Measurements from ENCODE around the gene GADD45G.
A peak's percentile ranks its signal among the peaks of the same experiment; 100 is the strongest.

The GADD45G gene

DNA sequence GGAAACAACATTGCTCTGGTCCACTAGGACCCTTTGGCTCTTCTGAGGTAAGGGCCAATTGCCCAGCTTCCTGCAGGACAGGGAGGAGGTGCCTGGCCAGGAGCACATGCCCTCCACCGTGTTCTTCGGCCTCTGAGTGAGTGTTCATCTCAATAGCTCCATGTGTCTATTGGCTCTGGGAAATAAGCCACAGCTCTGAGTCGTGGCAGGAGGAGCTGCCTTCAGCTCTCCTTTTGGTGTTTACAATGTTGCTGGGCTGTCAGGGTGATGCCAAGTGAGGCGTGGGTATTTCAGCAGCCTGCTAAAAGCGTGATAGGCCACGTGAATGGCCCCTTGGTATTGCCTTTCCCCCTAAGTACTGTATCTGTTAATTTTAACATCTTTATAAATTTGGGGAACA is 26.6 kb downstream of the GADD45G start:
- no peaks in the 10 kb centered on the region for H3K9me3 Mint-ChIP-seq
- no peaks in the 10 kb centered on the region for H3K4me1 Mint-ChIP-seq
- no peaks in the 10 kb centered on the region for H3K27me3 Mint-ChIP-seq
- no peak overlapping the region for H3K27ac Mint-ChIP-seq
- H3K4me3 Mint-ChIP-seq = no peak overlapping the region
- no peaks in the 10 kb centered on the region for H3K36me3 Mint-ChIP-seq

DNA sequence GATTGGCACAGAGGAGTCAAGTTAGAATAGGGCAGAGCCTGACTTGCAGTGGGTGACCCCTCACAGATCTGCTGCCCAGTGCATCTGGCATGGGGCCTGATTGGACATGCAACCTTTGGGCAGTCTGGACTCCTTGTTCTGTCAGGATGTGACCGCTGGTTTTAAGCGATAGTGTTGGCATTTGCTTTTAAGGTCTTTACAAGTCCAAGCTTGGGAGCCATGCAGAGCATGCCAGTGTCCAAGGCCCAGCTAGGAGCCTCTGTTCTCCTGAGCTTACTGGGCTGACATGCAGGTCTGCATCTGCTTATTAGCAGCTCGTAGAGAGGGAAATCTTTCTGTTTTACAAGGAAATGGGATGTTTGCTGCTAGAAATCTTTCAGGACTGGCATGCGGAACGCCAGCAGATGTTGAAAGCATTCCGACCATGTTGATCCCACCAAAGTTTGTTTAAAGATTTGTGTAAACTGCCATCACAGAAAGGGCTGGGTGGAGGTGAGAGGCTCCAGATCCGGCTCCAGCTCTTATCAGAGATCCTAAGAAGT is 27.5 kb downstream of the GADD45G start:
- no peaks in the 10 kb centered on the region for H3K9me3 Mint-ChIP-seq
- H3K4me3 Mint-ChIP-seq = no peak overlapping the region
- H3K4me1 Mint-ChIP-seq = no peaks in the 10 kb centered on the region
- no peaks in the 10 kb centered on the region for H3K27me3 Mint-ChIP-seq
- H3K36me3 Mint-ChIP-seq = no peaks in the 10 kb centered on the region
- H3K27ac Mint-ChIP-seq = no peak overlapping the region

DNA sequence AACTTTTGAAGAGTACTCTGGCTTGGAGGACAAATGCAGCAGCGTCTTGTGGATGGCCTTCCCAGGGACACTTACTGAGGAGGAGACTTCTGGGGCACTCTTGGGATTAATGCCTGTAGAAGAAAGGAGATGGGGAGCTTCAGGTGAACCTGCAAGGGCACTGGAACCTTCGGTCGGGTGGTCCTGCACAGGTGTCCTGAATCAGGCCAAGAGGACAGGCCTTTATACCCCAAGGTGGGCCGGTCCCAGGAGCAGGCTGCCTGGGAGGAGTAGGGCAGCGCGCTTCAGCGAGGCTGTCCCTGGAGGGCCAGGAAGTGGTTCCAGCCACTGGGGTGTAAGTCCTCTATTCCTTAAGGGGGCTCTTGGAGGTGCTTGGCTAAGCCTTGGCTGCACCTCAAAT is 27.9 kb downstream of the GADD45G start:
- no peaks in the 10 kb centered on the region for H3K36me3 Mint-ChIP-seq
- no peak overlapping the region for H3K4me3 Mint-ChIP-seq

DNA sequence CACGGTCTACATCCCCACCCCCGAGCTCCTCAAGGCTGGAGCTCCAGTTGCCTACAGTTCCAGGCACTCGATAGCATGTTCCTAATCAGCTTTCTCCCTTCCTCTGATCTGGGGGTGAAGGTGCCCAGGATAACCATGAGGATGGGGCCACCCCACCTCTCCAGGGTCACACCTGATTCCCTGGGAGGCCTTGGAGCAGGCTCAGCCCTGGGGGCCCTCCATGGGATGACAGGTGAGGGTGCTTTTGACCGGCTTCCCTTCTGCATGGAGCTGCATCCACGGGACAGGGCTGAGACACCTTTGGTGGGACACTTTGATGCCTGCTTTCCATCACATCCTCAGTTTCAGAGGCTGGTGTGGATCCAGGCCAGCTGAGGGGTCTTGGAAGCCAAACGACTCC is 28.6 kb downstream of the GADD45G start:
- H3K4me3 Mint-ChIP-seq = no peak overlapping the region
- no peaks in the 10 kb centered on the region for H3K27me3 Mint-ChIP-seq
- H3K4me1 Mint-ChIP-seq = no peaks in the 10 kb centered on the region
- H3K27ac Mint-ChIP-seq = no peak overlapping the region
- H3K36me3 Mint-ChIP-seq = no peaks in the 10 kb centered on the region
- no peaks in the 10 kb centered on the region for H3K9me3 Mint-ChIP-seq

More for the DNA sequence above, 27.9 kb downstream of the GADD45G start:
- Mint-ChIP-seq H3K9me3 (no peaks in the 10 kb centered on the region), H3K4me1 (no peaks in the 10 kb centered on the region), H3K27ac (no peak overlapping the region), H3K27me3 (no peaks in the 10 kb centered on the region)

DNA sequence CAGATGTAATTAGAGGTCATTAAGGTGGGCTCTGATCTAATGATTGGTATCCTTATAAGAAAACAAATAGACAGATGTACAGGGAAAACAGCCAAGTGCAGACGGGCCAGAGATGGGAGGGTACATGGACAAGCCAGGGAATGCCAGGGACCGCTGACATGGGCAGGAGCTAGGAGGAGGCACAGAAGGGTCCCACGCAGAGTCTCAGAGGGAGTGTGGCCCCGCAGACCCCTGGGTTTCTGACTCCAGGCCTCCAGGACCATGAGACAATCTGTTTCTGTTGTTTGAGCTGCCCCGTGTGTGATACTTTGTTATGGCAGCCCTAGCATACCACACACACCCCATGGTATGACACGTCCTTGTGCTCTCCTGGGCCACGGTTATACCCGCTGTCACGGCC is 29.1 kb downstream of the GADD45G start:
- no peaks in the 10 kb centered on the region for H3K9me3 Mint-ChIP-seq
- no peak overlapping the region for H3K27ac Mint-ChIP-seq
- no peaks in the 10 kb centered on the region for H3K36me3 Mint-ChIP-seq
- no peaks in the 10 kb centered on the region for H3K4me1 Mint-ChIP-seq
- H3K4me3 Mint-ChIP-seq = no peak overlapping the region
- no peaks in the 10 kb centered on the region for H3K27me3 Mint-ChIP-seq

DNA sequence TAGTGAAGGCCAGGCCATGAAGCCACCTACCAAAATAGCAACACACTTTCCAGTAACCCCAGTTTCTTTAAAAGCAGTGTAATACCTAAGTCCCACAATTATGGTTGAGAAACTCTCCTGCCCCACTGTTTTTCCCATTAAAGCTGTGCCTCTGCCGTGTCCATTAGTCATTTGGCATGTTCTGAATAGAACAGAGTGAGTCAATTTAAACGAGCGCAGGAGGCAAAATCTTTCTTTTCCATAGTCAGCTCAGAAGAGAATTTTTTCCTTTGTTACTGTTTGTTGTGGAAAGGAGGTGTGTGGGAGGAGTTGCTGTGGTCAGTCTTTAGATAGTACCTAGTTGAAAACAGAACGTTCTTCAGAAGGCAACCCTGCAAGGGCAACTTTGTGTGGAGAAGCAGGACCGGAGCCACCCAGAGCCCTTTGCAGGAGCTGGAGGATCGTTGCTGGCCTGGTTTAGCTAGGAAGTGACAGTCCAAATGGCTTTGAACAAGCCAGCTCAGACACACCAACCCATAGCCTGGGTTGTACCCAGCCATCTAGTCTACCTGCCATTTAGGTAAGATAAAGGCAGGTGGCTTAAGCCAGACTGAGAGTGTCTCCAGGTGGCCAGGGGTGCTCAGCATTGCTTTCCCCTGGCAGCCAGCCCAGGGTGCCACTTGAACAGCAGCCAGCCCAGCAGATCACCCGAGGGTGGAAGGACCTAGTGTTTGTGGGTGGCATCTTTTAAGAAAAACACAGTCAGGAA is 30.4 kb downstream of the GADD45G start:
- H3K36me3 Mint-ChIP-seq = no peaks in the 10 kb centered on the region
- H3K4me3 Mint-ChIP-seq = no peak overlapping the region
- H3K9me3 Mint-ChIP-seq = no peaks in the 10 kb centered on the region
- H3K27ac Mint-ChIP-seq = no peak overlapping the region
- no peaks in the 10 kb centered on the region for H3K27me3 Mint-ChIP-seq
- H3K4me1 Mint-ChIP-seq = no peaks in the 10 kb centered on the region

DNA sequence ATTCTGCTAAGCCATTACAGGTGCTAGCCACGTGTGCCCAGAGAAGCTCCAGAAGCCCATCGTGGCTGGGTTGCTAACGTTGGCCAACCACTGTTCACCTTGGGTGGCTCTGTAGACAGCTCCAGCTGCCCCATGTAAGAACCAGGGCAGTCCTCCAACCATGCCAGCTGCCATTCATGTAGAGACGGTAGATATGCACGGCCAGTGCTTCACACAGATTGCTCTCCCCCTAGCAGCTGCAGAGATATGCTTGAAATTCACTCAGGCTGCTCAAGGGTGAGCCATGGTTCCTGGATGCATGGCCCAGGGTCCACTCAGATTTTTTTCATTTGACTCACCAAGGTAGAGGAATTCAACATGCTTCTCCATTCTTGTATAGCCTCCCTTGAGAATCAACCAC is 31.0 kb downstream of the GADD45G start:
- H3K36me3 Mint-ChIP-seq = no peaks in the 10 kb centered on the region
- H3K27me3 Mint-ChIP-seq = no peaks in the 10 kb centered on the region
- no peak overlapping the region for H3K27ac Mint-ChIP-seq

DNA sequence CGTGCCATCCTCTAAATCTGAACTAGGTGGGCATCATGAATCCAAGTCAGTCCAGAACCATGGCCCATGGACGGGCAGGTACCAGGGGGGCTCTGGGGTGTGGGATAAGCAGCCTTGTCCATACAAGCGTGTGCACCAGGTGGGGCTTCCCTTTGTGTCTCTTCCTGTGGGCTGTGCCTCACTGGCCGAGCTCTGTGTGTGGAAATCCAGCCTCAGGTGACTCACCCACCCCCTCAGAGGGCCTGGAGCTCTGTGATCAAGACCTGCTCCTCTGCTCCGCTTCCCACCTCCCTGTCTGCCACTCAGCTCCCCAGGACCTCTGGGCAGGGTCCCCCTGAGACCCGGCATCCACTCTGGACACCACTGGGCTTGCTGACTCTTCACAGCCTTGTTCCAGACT is 33.0 kb downstream of the GADD45G start:
- Mint-ChIP-seq H3K9me3 (no peaks in the 10 kb centered on the region), H3K27me3 (no peaks in the 10 kb centered on the region), H3K27ac (no peak overlapping the region), H3K36me3 (no peaks in the 10 kb centered on the region), H3K4me3 (no peak overlapping the region), H3K4me1 (no peaks in the 10 kb centered on the region)

More for the DNA sequence above, 31.0 kb downstream of the GADD45G start:
- H3K4me1 Mint-ChIP-seq = no peaks in the 10 kb centered on the region
- no peak overlapping the region for H3K4me3 Mint-ChIP-seq
- H3K9me3 Mint-ChIP-seq = no peaks in the 10 kb centered on the region

DNA sequence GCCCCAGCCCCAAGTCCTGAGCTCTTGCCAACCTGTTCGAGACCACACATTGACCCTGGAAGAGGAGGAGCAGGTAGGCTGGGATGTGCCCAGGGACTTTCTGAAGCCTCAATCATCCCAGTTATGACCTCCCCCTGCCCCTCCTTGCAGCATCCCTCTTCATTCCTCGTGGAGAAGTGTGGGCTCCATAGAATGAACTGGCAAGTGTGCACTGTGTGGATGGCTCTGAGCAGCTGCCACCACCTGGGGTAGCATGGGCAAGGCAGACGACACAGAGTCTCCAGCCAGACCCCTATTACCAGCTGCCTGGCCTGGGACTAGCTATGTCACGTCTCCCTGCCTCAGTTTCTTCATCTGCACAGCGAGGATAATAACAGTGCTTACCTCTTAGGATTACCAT is 33.5 kb downstream of the GADD45G start:
- Mint-ChIP-seq H3K36me3 (no peaks in the 10 kb centered on the region), H3K4me1 (no peaks in the 10 kb centered on the region), H3K4me3 (no peak overlapping the region), H3K27ac (no peak overlapping the region), H3K9me3 (no peaks in the 10 kb centered on the region), H3K27me3 (no peaks in the 10 kb centered on the region)

DNA sequence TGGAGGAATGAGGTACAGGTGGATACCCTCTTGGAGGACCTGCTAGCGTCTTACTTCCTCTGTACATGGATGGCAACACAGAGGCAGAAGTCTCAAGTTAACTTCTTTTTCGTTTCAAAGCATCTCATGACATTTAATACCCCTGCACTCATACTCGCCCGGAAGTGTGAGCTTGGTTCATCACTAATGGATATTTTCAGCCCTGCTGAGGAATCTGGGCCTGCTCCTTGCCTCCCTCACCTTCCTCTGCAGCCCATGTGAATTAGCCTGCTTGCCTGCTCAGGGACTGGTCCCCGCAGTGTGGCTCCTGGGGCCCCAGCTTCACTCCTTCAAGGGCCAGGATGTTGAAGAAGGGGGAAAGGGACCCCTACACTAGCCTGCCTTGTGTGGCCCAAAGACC is 34.1 kb downstream of the GADD45G start:
- Mint-ChIP-seq H3K27ac (no peak overlapping the region), H3K4me1 (no peaks in the 10 kb centered on the region), H3K36me3 (no peaks in the 10 kb centered on the region), H3K9me3 (no peaks in the 10 kb centered on the region), H3K27me3 (no peaks in the 10 kb centered on the region), H3K4me3 (no peak overlapping the region)

DNA sequence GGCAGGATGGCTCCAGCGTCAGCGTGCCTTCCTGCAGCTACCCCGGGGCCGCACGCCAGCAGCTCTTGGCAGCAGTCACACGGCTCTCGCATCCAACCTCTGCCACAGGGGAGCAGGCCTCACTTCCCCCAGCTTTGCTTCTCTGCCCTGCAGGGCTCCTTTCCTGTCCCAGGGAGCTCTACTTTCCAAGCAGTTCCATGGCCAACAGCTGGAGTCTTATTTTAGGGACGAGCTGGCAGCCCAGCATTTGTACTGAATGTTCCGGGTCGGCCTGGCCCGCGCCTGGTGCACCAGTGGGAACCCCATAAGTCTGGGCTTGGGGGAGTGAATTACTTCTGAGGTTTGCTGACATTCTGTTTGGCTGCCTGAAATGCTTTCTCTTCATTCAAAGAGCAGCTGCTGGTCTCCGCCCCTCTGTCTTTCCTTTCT is 34.6 kb downstream of the GADD45G start:
- no peaks in the 10 kb centered on the region for H3K27me3 Mint-ChIP-seq
- H3K4me1 Mint-ChIP-seq = no peaks in the 10 kb centered on the region
- H3K4me3 Mint-ChIP-seq = no peak overlapping the region
- H3K27ac Mint-ChIP-seq = no peak overlapping the region
- H3K36me3 Mint-ChIP-seq = no peaks in the 10 kb centered on the region
- H3K9me3 Mint-ChIP-seq = no peaks in the 10 kb centered on the region

DNA sequence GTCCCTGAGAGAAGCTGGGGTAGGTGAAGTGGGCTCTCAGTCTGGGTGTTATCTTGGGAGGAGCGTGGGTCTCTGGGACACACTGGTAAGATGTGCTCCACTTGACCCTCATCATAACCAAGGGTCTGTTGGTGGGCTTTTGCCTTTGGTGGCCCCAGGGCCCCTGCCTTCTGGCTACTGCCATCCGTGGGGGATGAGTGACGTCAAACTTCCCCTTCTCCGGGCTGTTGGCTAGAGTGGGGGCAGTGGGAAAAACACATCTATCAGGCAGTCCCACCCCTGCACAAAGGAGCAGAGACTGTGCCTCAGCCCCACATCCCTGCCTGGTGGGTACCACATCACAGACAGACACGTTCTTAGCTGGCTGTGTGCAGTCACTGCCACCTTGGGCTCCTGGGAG is 35.1 kb downstream of the GADD45G start:
- H3K27me3 Mint-ChIP-seq = no peaks in the 10 kb centered on the region
- no peaks in the 10 kb centered on the region for H3K9me3 Mint-ChIP-seq
- no peak overlapping the region for H3K4me3 Mint-ChIP-seq
- no peaks in the 10 kb centered on the region for H3K36me3 Mint-ChIP-seq
- no peaks in the 10 kb centered on the region for H3K4me1 Mint-ChIP-seq
- no peak overlapping the region for H3K27ac Mint-ChIP-seq

DNA sequence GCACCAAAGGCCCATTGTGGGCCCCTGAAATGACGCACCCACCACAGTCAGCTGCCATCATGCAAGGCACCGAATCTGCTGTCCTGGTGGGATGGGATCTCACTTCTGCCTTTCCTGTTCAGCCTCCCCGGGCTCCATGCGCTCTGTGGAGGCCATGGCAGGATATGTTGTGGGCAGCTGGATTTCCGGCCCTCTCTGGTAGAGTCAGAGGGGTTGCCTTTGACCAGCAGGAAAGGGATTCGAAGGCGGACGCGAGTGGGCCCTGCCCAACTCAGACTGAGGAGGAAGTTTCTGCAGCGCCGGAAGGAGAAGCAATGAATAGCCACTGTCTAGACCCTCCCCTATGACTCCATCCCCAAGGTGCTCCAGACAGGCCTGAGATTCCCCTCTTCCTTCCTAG is 35.5 kb downstream of the GADD45G start:
- Mint-ChIP-seq H3K27ac (no peak overlapping the region), H3K27me3 (no peaks in the 10 kb centered on the region), H3K4me3 (no peak overlapping the region), H3K9me3 (no peaks in the 10 kb centered on the region), H3K4me1 (no peaks in the 10 kb centered on the region), H3K36me3 (no peaks in the 10 kb centered on the region)

DNA sequence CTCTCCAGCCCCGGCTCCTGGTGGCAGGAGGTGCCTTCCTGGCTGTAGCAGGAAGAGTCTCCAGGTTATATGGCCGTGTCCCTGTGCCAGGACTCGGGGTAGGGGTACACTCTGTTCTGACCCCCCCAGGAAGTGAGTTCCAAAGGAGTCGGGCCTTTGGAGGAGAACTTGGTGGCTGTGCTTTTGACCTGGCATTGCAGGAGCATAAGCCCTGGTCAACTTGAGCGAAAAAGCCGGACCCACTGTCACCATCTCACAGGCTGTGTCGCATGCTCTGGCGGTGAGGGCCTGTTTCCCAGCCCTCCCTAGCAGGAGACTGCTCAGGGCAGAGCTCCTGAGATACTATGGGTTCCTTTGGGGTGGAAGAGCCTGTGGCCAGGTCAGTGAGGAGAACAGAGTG is 36.0 kb downstream of the GADD45G start:
- no peaks in the 10 kb centered on the region for H3K36me3 Mint-ChIP-seq

DNA sequence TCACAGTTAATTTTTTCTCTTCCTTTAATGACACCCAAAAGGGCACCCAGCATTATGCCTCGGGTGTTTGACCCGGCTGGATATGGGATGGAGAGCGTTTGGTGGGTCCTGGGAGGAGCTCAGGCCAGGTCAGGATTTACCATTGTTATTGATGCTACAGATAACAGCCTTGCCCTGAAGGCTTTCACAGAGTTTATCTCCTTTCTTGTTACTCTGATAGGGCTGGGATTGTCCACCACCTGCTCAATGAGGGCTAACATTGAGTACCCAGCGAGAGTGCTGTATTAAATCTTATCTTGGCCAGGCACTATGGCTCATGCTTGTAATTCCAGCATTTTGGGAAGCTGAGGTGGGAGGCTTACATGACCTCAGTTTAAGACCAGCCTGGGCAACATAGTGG is 37.2 kb downstream of the GADD45G start:
- Mint-ChIP-seq H3K9me3 (no peaks in the 10 kb centered on the region), H3K4me1 (no peaks in the 10 kb centered on the region), H3K27me3 (no peaks in the 10 kb centered on the region), H3K27ac (no peak overlapping the region), H3K4me3 (no peak overlapping the region), H3K36me3 (no peaks in the 10 kb centered on the region)

More for the DNA sequence above, 36.0 kb downstream of the GADD45G start:
- no peak overlapping the region for H3K4me3 Mint-ChIP-seq
- H3K4me1 Mint-ChIP-seq = no peaks in the 10 kb centered on the region
- H3K27me3 Mint-ChIP-seq = no peaks in the 10 kb centered on the region
- H3K9me3 Mint-ChIP-seq = no peaks in the 10 kb centered on the region
- H3K27ac Mint-ChIP-seq = no peak overlapping the region

DNA sequence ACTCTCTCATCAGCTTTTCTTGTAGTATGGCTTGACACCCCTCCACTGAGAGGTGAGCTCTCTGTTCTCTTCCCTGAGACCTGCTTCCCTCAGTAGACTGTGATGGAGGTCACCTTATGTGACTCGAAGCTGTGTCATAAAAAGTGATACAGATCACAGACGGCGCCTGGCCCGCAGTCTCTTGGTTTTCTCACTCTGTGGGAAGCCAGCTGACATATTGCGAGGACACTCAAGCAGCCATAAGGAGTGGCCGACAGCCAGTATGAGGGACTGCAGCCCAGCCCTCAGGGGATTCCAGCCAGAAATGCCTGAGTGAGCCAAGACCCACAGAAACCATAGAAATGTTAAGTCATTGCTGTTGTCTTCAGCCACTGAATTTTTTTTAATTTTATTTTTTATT is 38.0 kb downstream of the GADD45G start:
- no peaks in the 10 kb centered on the region for H3K36me3 Mint-ChIP-seq
- no peaks in the 10 kb centered on the region for H3K4me1 Mint-ChIP-seq
- H3K4me3 Mint-ChIP-seq = no peak overlapping the region
- no peaks in the 10 kb centered on the region for H3K9me3 Mint-ChIP-seq
- peak overlapping the region; percentile 41 for H3K27ac Mint-ChIP-seq
- H3K27me3 Mint-ChIP-seq = no peaks in the 10 kb centered on the region

All from activated naive CD4-positive, alpha-beta T cell treated with anti-CD3 and anti-CD28 coated beads, Interleukin-2, amount 50 U/mL, for 24 hours (primary cell).